AG04450 (cell line): ENCODE data around the gene ZFAND6. TPM values are rescaled to one million over a fixed set of nuclear protein-coding genes. Genes with fewer than 3 reads are reported as not detected.
"Not testable (repeated sequence)": the region's sequence is repeated elsewhere in the genome, so short reads cannot be mapped to it uniquely, and the experiment has no call there.

Source experiments
- CTCF ChIA-PET: fragments of 300-600, 350-600 bp; formaldehyde crosslinking; extraction: SDS; loops from one replicate; lab custom pipeline; 2022; ENCODE audit warnings: antibody characterized with exemption, inconsistent platforms; lab: Charles Lee
- POLR2A ChIA-PET: fragments of 350-600 bp; formaldehyde crosslinking; extraction: SDS; loops from one replicate; lab custom pipeline; 2021; ENCODE audit warnings: antibody characterized with exemption, inconsistent platforms; lab: Yijun Ruan, JAX
- DNase-seq: peaks from one replicate; pipeline ENCODE4 v3.0.0-alpha.2; 2011; ENCODE audit warnings: low read depth, low spot score
- H3K27ac ChIP-seq: one replicate; pipeline ENCODE4 v1.5.1; 2012; ENCODE audit warnings: low read depth, low read length, control low read depth
- H3K27me3 ChIP-seq: one replicate; pipeline ENCODE4 v1.6.0; 2012; ENCODE audit warnings: low read length; ENCODE audit not compliant: control insufficient read depth, insufficient read depth
- H3K4me3 ChIP-seq: 2 replicates; pipeline ENCODE4 v1.5.1; 2011; ENCODE audit warnings: mild to moderate bottlenecking, low read depth, low read length, control low read depth
- H3K9me3 ChIP-seq: 2 replicates; pipeline ENCODE4 v1.5.1; 2012; ENCODE audit warnings: low read length; ENCODE audit not compliant: control insufficient read depth, insufficient read depth
- CTCF ChIP-seq: IDR thresholded peaks from 2 replicates; pipeline ENCODE4 v1.5.1; 2011; ENCODE audit warnings: low read depth, low read length, control low read depth, inconsistent platforms
- polyA plus RNA-seq: library from polyadenylated mRNA; depleted of rRNA; stranded (reverse); fragments of >200 nt; gene quantifications from 2 replicates; pipeline ENCODE4 v1.2.3, GENCODE V29; 2011

Gene ZFAND6
- polyA plus RNA-seq, 1 experiment = 166 TPM

DNA sequence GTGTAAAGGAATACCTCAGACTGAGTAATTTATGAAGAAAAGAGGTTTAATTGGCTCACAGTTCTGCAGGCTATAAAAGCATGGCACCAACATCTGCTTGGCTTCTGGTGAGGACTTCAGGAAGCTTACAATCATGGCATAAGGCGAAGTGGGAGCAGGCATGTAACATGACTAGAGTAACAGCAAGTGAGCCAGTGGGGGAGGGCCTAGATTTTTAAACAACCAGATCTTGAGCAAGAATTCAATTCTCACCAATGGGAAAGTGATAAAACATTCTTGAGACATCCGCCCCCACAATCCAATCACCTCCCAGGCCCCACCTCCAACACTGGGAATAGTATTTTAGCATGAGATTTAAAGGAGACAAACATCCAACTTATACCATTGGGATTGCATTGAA, 44.3 kb upstream of the ZFAND6 start:
- ChIA-PET POLR2A (no interaction called here), CTCF (interaction anchor here (0.6 kb wide), 1 partner anchor 151 kb away, joined by 3 read pairs; no protein-coding TSS in a partner anchor)
- no peak for TF ChIP-seq CTCF
- DNase-seq = no peak
- peaks cover 4% of the 10 kb centered on the region; the same call in 1 of the 2 replicates for H3K9me3 ChIP-seq
- H3K27ac ChIP-seq = no peak overlapping the region
- no peaks in the 10 kb centered on the region for H3K27me3 ChIP-seq
- H3K4me3 ChIP-seq = no peak overlapping the region

DNA sequence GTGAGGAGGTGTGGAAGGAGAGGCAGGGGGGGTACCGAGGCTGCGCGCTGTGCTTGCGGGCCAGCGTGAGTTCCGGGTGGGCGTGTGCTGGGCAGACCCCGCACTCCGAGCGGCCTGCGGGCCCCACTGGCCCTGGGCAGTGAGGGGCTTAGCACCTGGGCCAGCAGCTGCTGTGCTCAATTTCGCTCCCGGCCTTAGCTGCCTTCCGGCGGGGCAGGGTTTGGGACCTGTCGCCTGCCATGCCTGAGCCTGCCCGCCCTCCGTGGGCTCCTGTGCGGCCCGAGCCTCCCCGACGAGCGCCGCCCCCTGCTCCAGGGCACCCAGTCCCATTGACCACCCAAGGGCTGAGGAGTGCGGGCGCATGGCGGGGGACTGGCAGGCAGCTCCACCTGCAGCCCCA, 43.0 kb upstream of the ZFAND6 start:
- CTCF ChIA-PET = interaction anchor here (1.2 kb wide), 1 partner anchor 24 kb away, joined by 3 read pairs; no protein-coding TSS in a partner anchor
- POLR2A ChIA-PET = interaction anchor here (0.8 kb wide), 1 partner anchor 44 kb away, joined by 3 read pairs; no protein-coding TSS in a partner anchor
- H3K9me3 ChIP-seq, H3K27ac ChIP-seq, H3K4me3 ChIP-seq, DNase-seq, H3K27me3 ChIP-seq: not testable (repeated sequence)

DNA sequence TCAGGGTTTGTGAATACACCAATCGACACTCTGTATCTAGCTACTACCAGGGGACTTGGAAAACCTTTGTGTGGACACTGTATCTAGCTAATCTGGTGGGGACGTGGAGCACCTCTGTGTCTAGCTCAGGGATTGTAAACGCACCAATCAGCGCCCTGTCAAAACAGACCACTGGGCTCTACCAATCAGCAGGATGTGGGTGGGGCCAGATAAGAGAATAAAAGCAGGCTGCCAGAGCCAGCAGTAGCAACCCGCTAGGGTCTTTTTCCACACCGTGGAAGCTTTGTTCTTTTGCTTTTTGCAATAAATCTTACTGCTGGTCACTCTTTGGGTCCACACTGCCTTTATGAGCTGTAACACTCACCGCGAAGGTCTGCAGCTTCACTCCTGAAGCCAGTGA, 42.3 kb upstream of the ZFAND6 start:
- CTCF ChIA-PET = interaction anchor here (1.2 kb wide), 1 partner anchor 24 kb away, joined by 3 read pairs; no protein-coding TSS in a partner anchor
- not testable (repeated sequence) for H3K27ac ChIP-seq, H3K27me3 ChIP-seq, H3K9me3 ChIP-seq, H3K4me3 ChIP-seq, DNase-seq
- POLR2A ChIA-PET = interaction anchor here (0.8 kb wide), 1 partner anchor 43 kb away, joined by 3 read pairs; no protein-coding TSS in a partner anchor

DNA sequence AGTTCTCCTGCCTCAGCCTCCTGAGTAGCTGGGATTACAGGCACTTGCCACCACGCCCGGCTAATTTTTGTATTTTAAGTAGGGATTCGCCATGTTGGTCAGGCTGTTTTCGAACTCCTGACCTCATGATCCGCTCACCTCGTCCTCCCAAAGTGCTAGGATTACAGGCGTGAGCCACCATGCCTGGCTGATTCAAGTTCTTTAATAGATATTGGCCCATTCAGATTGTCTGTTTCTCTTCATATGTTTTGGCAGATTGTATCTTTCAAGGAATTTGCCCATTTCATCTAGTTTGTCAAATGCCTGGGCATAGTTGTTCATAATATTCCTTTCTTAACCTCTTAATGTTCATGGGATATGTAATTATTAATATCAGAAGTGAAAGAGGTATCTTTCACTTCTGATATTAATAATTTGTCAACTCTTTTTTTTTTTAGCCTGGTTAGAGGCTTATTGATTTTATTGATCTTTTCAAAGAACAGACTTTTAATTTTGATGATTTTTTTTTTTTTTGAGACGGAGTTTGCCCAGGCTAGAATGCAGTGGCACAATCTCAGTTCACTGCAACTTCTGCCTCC, 40.2 kb upstream of the ZFAND6 start:
- H3K27me3 ChIP-seq = no peaks in the 10 kb centered on the region
- no peak for DNase-seq
- no peak for TF ChIP-seq CTCF
- POLR2A ChIA-PET = no interaction called here
- peaks cover 4% of the 10 kb centered on the region; the same call in 1 of the 2 replicates for H3K9me3 ChIP-seq
- no peak overlapping the region for H3K27ac ChIP-seq
- CTCF ChIA-PET = no interaction called here
- H3K4me3 ChIP-seq = no peak overlapping the region

- CTCF ChIA-PET = interaction anchor here (0.6 kb wide), 1 partner anchor 588 kb away, joined by 3 read pairs; no protein-coding TSS in a partner anchor
Measured at GRCh38 chr15:80020149-80020548, 39.3 kb upstream of the ZFAND6 start.

GRCh38 chr15:80020731-80021130, 38.7 kb upstream of the ZFAND6 start:
- no peak overlapping the region for H3K27ac ChIP-seq
- peaks cover 4% of the 10 kb centered on the region; the same call in 1 of the 2 replicates for H3K9me3 ChIP-seq
- ChIA-PET POLR2A (no interaction called here), CTCF (no interaction called here)
- H3K4me3 ChIP-seq = no peak overlapping the region
- no peak for TF ChIP-seq CTCF
- DNase-seq = no peak
- no peaks in the 10 kb centered on the region for H3K27me3 ChIP-seq

More at GRCh38 chr15:80020149-80020548, 39.3 kb upstream of the ZFAND6 start:
- DNase-seq, H3K27me3 ChIP-seq, H3K27ac ChIP-seq, H3K4me3 ChIP-seq, H3K9me3 ChIP-seq, POLR2A ChIA-PET: not testable (repeated sequence)
